Measurements from ENCODE around the gene TIMM23B.
"Not testable (repeated sequence)": the region's sequence is repeated elsewhere in the genome, so short reads cannot be mapped to it uniquely, and the experiment has no call there.

Gene TIMM23B

GRCh38 chr10:49987207-49987606 is 45.4 kb downstream of the TIMM23B start:
- not testable (repeated sequence) for DNase-seq

GRCh38 chr10:49988376-49988775 is 46.5 kb downstream of the TIMM23B start, which contains the start of gene AGAP6:
Gene AGAP6, plus strand, starts transcription at chr10:49988406. Its CDS starts 310 bp downstream, at chr10:49988716.
- not testable (repeated sequence) for DNase-seq

- DNase-seq, result not testable (repeated sequence)
Observed at GRCh38 chr10:49995321-49995720, 53.5 kb downstream of the TIMM23B start.

GRCh38 chr10:50014024-50014423 is 72.2 kb downstream of the TIMM23B start:
- not testable (repeated sequence) for DNase-seq

- DNase-seq, result not testable (repeated sequence)
Observed at GRCh38 chr10:50015596-50016220, 73.9 kb downstream of the TIMM23B start.

- DNase-seq, result not testable (repeated sequence)
Observed at GRCh38 chr10:50016926-50017325, 75.1 kb downstream of the TIMM23B start.

GRCh38 chr10:50017646-50018045 is 75.8 kb downstream of the TIMM23B start:
- not testable (repeated sequence) for DNase-seq

- not testable (repeated sequence) for DNase-seq
Observed at GRCh38 chr10:50019279-50019678, 77.4 kb downstream of the TIMM23B start.

- DNase-seq, result not testable (repeated sequence)
Observed at GRCh38 chr10:50020451-50021024, 78.7 kb downstream of the TIMM23B start.

- DNase-seq, result no peak
Observed at GRCh38 chr10:50021646-50022045, 79.8 kb downstream of the TIMM23B start.

All from CD4-positive, alpha-beta T cell treated with Interleukin-17A for 4 hours (primary cell).